HL-60 (cell line): ENCODE results near the gene ATG10.

Experiments used
- CTCF ChIP-seq: IDR thresholded peaks from one replicate; pipeline ENCODE4 v1.5.1; 2011; ENCODE audit warnings: low read length, control low read depth, inconsistent platforms; ENCODE audit not compliant: insufficient read depth
- POLR2AphosphoS5 ChIP-seq: IDR thresholded peaks from 2 replicates; pipeline ENCODE4 v1.6.1; 2012; ENCODE audit warnings: low read depth
- REST ChIP-seq: IDR thresholded peaks from 2 replicates; pipeline ENCODE4 v1.6.1; 2012; ENCODE audit warnings: low read depth; ENCODE audit not compliant: insufficient replicate concordance
- SPI1 ChIP-seq: IDR thresholded peaks from 2 replicates; pipeline ENCODE4 v1.6.1; 2012; ENCODE audit warnings: low read depth, mild to moderate bottlenecking, borderline replicate concordance

GRCh38 chr5:82185851-82186250, 214.0 kb downstream of the ATG10 start:
- no peak for TF ChIP-seq CTCF
- no peak for TF ChIP-seq SPI1
- no peak for TF ChIP-seq POLR2AphosphoS5
- TF ChIP-seq REST = no peak
